SH-SY5Y (cell line): Measurements from ENCODE around the gene STRIP2.

Experiments used
- GATA2 ChIP-seq: IDR thresholded peaks from 2 replicates; pipeline ENCODE4 v1.6.1; 2011; ENCODE audit warnings: mild to moderate bottlenecking, low read depth, low read length
- GATA3 ChIP-seq: IDR thresholded peaks from 2 replicates; pipeline ENCODE4 v1.6.1; 2011; ENCODE audit warnings: low read depth, mild to moderate bottlenecking, low read length, moderate library complexity

The STRIP2 gene

GRCh38 chr7:129433847-129434674 is at the start of gene STRIP2:
Gene STRIP2 (plus strand): TSS chr7:129434432. CDS start chr7:129434473, 41 bp downstream.
- TF ChIP-seq GATA2 (no peak), GATA3 (no peak)

- no peak for TF ChIP-seq GATA2
- no peak for TF ChIP-seq GATA3
These were observed 49.1 kb upstream of the STRIP2 start for GRCh38 chr7:129385116-129385515.

- TF ChIP-seq GATA3 (no peak), GATA2 (no peak)
These were observed 48.6 kb upstream of the STRIP2 start for GRCh38 chr7:129385598-129385997.

GRCh38 chr7:129386506-129386905 is 47.7 kb upstream of the STRIP2 start:
- TF ChIP-seq GATA3 (no peak), GATA2 (no peak)

- TF ChIP-seq GATA3 (no peak), GATA2 (no peak)
These were observed 46.7 kb upstream of the STRIP2 start for GRCh38 chr7:129387537-129387936.

GRCh38 chr7:129388333-129389098 is 45.7 kb upstream of the STRIP2 start:
- TF ChIP-seq GATA2: no peak
- no peak for TF ChIP-seq GATA3

GRCh38 chr7:129389829-129390228 is 44.4 kb upstream of the STRIP2 start:
- TF ChIP-seq GATA3: no peak
- no peak for TF ChIP-seq GATA2

- TF ChIP-seq GATA3: no peak
- no peak for TF ChIP-seq GATA2
These were observed 43.9 kb upstream of the STRIP2 start for GRCh38 chr7:129390314-129390713.

GRCh38 chr7:129391546-129392171 is 42.6 kb upstream of the STRIP2 start:
- TF ChIP-seq GATA2: no peak
- TF ChIP-seq GATA3: no peak

GRCh38 chr7:129393255-129393654 is 41.0 kb upstream of the STRIP2 start:
- TF ChIP-seq GATA3 (no peak), GATA2 (no peak)

- TF ChIP-seq GATA2: no peak
- no peak for TF ChIP-seq GATA3
These were observed 40.1 kb upstream of the STRIP2 start for GRCh38 chr7:129394101-129394500.

GRCh38 chr7:129394982-129395914 is 39.0 kb upstream of the STRIP2 start:
- TF ChIP-seq GATA2: no peak
- TF ChIP-seq GATA3: no peak

- TF ChIP-seq GATA2: no peak
These were observed 32.8 kb upstream of the STRIP2 start for GRCh38 chr7:129401228-129401966.
